Body of pancreas (tissue), 4 donors: ENCODE results near the gene RGL2. TPM values are rescaled to one million over a fixed set of nuclear protein-coding genes. Genes with fewer than 3 reads are reported as not detected.

Experiments used
- ATAC-seq: fragments of 150-250 bp; one replicate; pipeline ENCODE4 v1.9.1; 2016
- DNase-seq, 4 donors: peaks; one replicate each; pipeline ENCODE4 v3.0.0-alpha.2; 2019
- H3K27ac ChIP-seq, 4 donors: fragments of 200-600 bp; sonication (generic); 1 replicate in 3 of 4; 2 replicates in 1 of 4; pipeline versions ENCODE4 v1.5.1 to v1.6.1; 2016 to 2019; ENCODE audit warnings: mild to moderate bottlenecking in 1 of 4, mixed read lengths in 1 of 4, moderate library complexity in 1 of 4
- H3K27me3 ChIP-seq, 2 donors: fragments of 200-600 bp; sonication (generic); one replicate each; pipeline ENCODE4 v1.6.0; 2016; ENCODE audit warnings: mild to moderate bottlenecking in 1 of 2
- H3K36me3 ChIP-seq, 2 donors: fragments of 200-600 bp; sonication (generic); replicated peaks in 1 of 2; 2 replicates each; pipeline ENCODE4 v1.5.1; 2016; ENCODE audit warnings: low read depth in 2 of 2; ENCODE audit not compliant: insufficient read depth in 1 of 2
- H3K4me1 ChIP-seq: fragments of 200-600 bp; sonication (generic); one replicate; pipeline ENCODE4 v1.6.0; 2016
- H3K4me3 ChIP-seq, 2 donors: fragments of 200-600 bp; sonication (generic); 1 replicate in 1 of 2; 2 replicates in 1 of 2; pipeline ENCODE4 v1.5.1; 2016 to 2019
- H3K9me3 ChIP-seq, 3 donors: fragments of 200-600 bp; sonication (generic); 1 replicate in 2 of 3; 2 replicates in 1 of 3; pipeline ENCODE4 v1.5.1; 2016
- CTCF ChIP-seq, 7 experiments: fragments of 450-650 bp in 4 of 7; fragments of 200-600 bp in 3 of 7; sonication (generic) in 3 of 7; IDR thresholded peaks; one replicate each; pipeline ENCODE4 v1.5.1; 2016 to 2019; ENCODE audit warnings: antibody characterized with exemption in 7 of 7
- POLR2A ChIP-seq, 3 donors: fragments of 450-650 bp; IDR thresholded peaks; one replicate each; pipeline ENCODE4 v1.6.1; 2016; ENCODE audit warnings: antibody characterized with exemption in 3 of 3, mild to moderate bottlenecking in 2 of 3
- WGBS, 2 donors: methylation state at CpG; one replicate each; pipeline ENCODE4 v1.1.5; 2017; 5-methylcytosine and 5-hydroxymethylcytosine counted together
- intact Hi-C: fragments of 100-400 bp; cut with DNase I; formaldehyde crosslinking; loops from one replicate; pipeline ENCODE4 v1.15.1; 2023
- total RNA-seq, 2 donors: library from RNA; depleted of rRNA; stranded (reverse); fragments of >200 nt; gene quantifications; one replicate each; pipeline ENCODE4 v1.1.0, GENCODE V29; 2016

Gene RGL2
- total RNA-seq, 2 donors from 2014 or later = 31.3 to 31.9 TPM

- 0% methylated on average over 22 to 54 of the region's 54 CpGs for WGBS, 2 donors
- Histone ChIP-seq H3K4me1 (peaks cover 26% of the 10 kb centered on the region), H3K27me3 (no peaks in the 10 kb centered on the region), H3K27ac (peak overlapping the region; percentile 83 to 99 (median 89)), H3K9me3 (no peaks in the 10 kb centered on the region), H3K4me3 (peak overlapping the region; percentile 44 to 85), H3K36me3 (peaks cover 0 to 9% of the 10 kb centered on the region in 2 donors)
- DNase-seq (peak; percentile 90 to 92 (median 90)), ATAC-seq (peak; percentile 82)
- TF ChIP-seq CTCF (IDR thresholded peaks at IDR 0.05) (peak; percentile 25 to 75 (median 59)), POLR2A (IDR thresholded peaks at IDR 0.05) (peak in 2 of 3 donors; percentile 76 to 80)
- intact Hi-C loops = no loop called here
Observed at GRCh38 chr6:33299237-33299944, 649 bp upstream of the RGL2 start.

- peak; percentile 59 to 83 (median 65) for DNase-seq
- H3K27ac ChIP-seq = peak overlapping the region; percentile 83 to 99 (median 89)
- peaks cover 26% of the 10 kb centered on the region for H3K4me1 ChIP-seq
- no peaks in the 10 kb centered on the region for H3K27me3 ChIP-seq
- H3K4me3 ChIP-seq = peak overlapping the region; percentile 44 to 85
- intact Hi-C loops = no loop called here
- peak in 2 of 3 donors; percentile 52 to 68 for TF ChIP-seq POLR2A (IDR thresholded peaks at IDR 0.05)
- TF ChIP-seq CTCF (IDR thresholded peaks at IDR 0.05) = peak in 1 of 7 experiments; percentile 8
- H3K9me3 ChIP-seq = no peaks in the 10 kb centered on the region
- 1% methylated on average over 39 to 40 of the region's 42 CpGs for WGBS, 2 donors
- ATAC-seq = peak; percentile 25
- no peaks in the 10 kb centered on the region for H3K36me3 ChIP-seq
Observed at GRCh38 chr6:33297956-33298772, 578 bp downstream of the RGL2 start.

GRCh38 chr6:33297406-33297955 lies 1.3 kb downstream of the RGL2 start:
- Histone ChIP-seq H3K27me3 (no peaks in the 10 kb centered on the region), H3K36me3 (no peaks in the 10 kb centered on the region), H3K4me1 (peaks cover 26% of the 10 kb centered on the region), H3K9me3 (no peaks in the 10 kb centered on the region), H3K27ac (peak overlapping the region; percentile 83 to 99 (median 89)), H3K4me3 (peak overlapping the region; percentile 11 to 85)
- TF ChIP-seq POLR2A (IDR thresholded peaks at IDR 0.05) (no peak), CTCF (IDR thresholded peaks at IDR 0.05) (no peak)
- DNase-seq (peak; percentile 62 to 80 (median 72)), ATAC-seq (peak; percentile 36)
- 8 to 9% methylated on average over 7 to 16 of the region's 16 CpGs for WGBS, 2 donors
- intact Hi-C loops = no loop called here

- Histone ChIP-seq H3K36me3 (peaks cover 0 to 1% of the 10 kb centered on the region in 2 donors), H3K9me3 (no peaks in the 10 kb centered on the region), H3K4me3 (no peak overlapping the region), H3K4me1 (peaks cover 26% of the 10 kb centered on the region), H3K27me3 (no peaks in the 10 kb centered on the region), H3K27ac (peak overlapping the region; percentile 83 to 99 (median 89))
- no peak for ATAC-seq
- 69 to 70% methylated on average over 11 to 12 of the region's 12 CpGs for WGBS, 2 donors
- DNase-seq = no peak
- TF ChIP-seq CTCF (IDR thresholded peaks at IDR 0.05) (no peak), POLR2A (IDR thresholded peaks at IDR 0.05) (no peak)
- intact Hi-C loops = no loop called here
Observed at GRCh38 chr6:33296797-33297405, 1.8 kb downstream of the RGL2 start.
